OCI-LY7 (cell line): ENCODE data around the gene CMC1. TPM values are rescaled to one million over a fixed set of nuclear protein-coding genes. Genes with fewer than 3 reads are reported as not detected.
"Not testable (repeated sequence)": the region's sequence is repeated elsewhere in the genome, so short reads cannot be mapped to it uniquely, and the experiment has no call there.

Experiments
- BruUV-seq: library from RNA; stranded (reverse); fragments of 400-500 nt; replicated peaks from 2 replicates; lab custom pipeline; 2021; lab: Mats Ljungman, UMichigan
- CTCF ChIA-PET: fragments of 300-600 bp; sonication (Branson Sonifier 250); formaldehyde crosslinking; loops from one replicate; lab custom pipeline; 2022; ENCODE audit warnings: antibody characterized with exemption; ENCODE audit not compliant: unreplicated experiment; lab: Charles Lee
- POLR2A ChIA-PET: fragments of 300-600 bp; sonication (Branson Sonifier 250); formaldehyde crosslinking; loops from one replicate; lab custom pipeline; 2022; ENCODE audit warnings: antibody characterized with exemption; lab: Charles Lee
- DNase-seq: peaks from one replicate; pipeline ENCODE4 v3.0.0-alpha.2; 2015; ENCODE audit warnings: low spot score
- H2AFZ ChIP-seq: fragments of 200-600 bp; sonication (generic), shearing (Covaris generic); 2 replicates; pipeline ENCODE4 v1.6.1; 2014; ENCODE audit warnings: mild to moderate bottlenecking, antibody characterized with exemption, low read length, moderate library complexity
- H3K27ac ChIP-seq: fragments of 200-600 bp; sonication (generic); 2 replicates; pipeline ENCODE4 v1.5.1; 2014; ENCODE audit warnings: mixed run types, low read depth, mild to moderate bottlenecking, moderate library complexity, low read length, inconsistent platforms; ENCODE audit not compliant: poor library complexity, severe bottlenecking
- H3K36me3 ChIP-seq: fragments of 200-600 bp; sonication (generic); 2 replicates; pipeline ENCODE4 v1.6.1; 2014; ENCODE audit warnings: mild to moderate bottlenecking, antibody characterized with exemption, low read length, moderate library complexity, mixed read lengths; ENCODE audit not compliant: insufficient read depth
- H3K4me1 ChIP-seq: fragments of 200-600 bp; sonication (generic); 2 replicates; pipeline ENCODE4 v1.5.1; 2014; ENCODE audit warnings: mild to moderate bottlenecking, low read length; ENCODE audit not compliant: insufficient read depth, poor library complexity, severe bottlenecking
- H3K4me2 ChIP-seq: fragments of 200-600 bp; sonication (generic); 2 replicates; pipeline ENCODE4 v1.6.1; 2014; ENCODE audit warnings: mild to moderate bottlenecking, low read length
- H3K4me3 ChIP-seq: fragments of 200-600 bp; sonication (generic); 2 replicates; pipeline ENCODE4 v1.5.1; 2014; ENCODE audit warnings: mild to moderate bottlenecking, low read depth, low read length; ENCODE audit not compliant: poor library complexity, severe bottlenecking
- H3K79me2 ChIP-seq: fragments of 200-600 bp; sonication (generic); 2 replicates; pipeline ENCODE4 v1.6.1; 2016; ENCODE audit warnings: low read depth, mild to moderate bottlenecking, low read length, moderate library complexity, mixed read lengths; ENCODE audit not compliant: insufficient read depth
- H3K9me2 ChIP-seq: fragments of 200-600 bp; sonication (generic); 2 replicates; pipeline ENCODE4 v1.6.1; 2016; ENCODE audit warnings: mild to moderate bottlenecking, low read length, mixed read lengths; ENCODE audit not compliant: insufficient read depth
- H3K9me3 ChIP-seq: fragments of 200-600 bp; sonication (generic); 2 replicates; pipeline ENCODE4 v1.6.1; 2014; ENCODE audit warnings: mild to moderate bottlenecking, mixed run types, low read length, mixed read lengths
- H4K20me1 ChIP-seq: fragments of 200-600 bp; sonication (generic); 2 replicates; pipeline ENCODE4 v1.6.1; 2014; ENCODE audit warnings: mild to moderate bottlenecking, antibody characterized with exemption, low read length, moderate library complexity, mixed read lengths; ENCODE audit not compliant: insufficient read depth
- CTCF ChIP-seq: fragments of 200-600 bp; sonication (generic); conservative IDR thresholded peaks from 2 replicates; pipeline ENCODE4 v1.5.1; 2014; ENCODE audit warnings: mild to moderate bottlenecking, antibody characterized with exemption, low read length, moderate library complexity, mixed read lengths
- EZH2phosphoT487 ChIP-seq: fragments of 200-600 bp; sonication (generic); IDR thresholded peaks from 2 replicates; pipeline ENCODE4 v1.6.1; 2018; ENCODE audit warnings: low read depth, borderline replicate concordance, mild to moderate bottlenecking, mixed run types, antibody characterized with exemption, low read length, moderate library complexity, mixed read lengths
- intact Hi-C: fragments of 100-400 bp; cut with micrococcal nuclease; formaldehyde crosslinking; loops from one replicate; pipeline ENCODE4 v1.10.0; 2022; ENCODE audit not compliant: unreplicated experiment
- total RNA-seq, 2 experiments: library from RNA; depleted of rRNA in 1 of 2; stranded (reverse); fragments of >200 nt in 1 of 2; shearing (Covaris generic) in 1 of 2; gene quantifications; 2 replicates each; pipeline ENCODE4 v1.2.3, GENCODE V29; 2014 to 2022

The CMC1 gene
- total RNA-seq, 2 experiments from 2014 or later = 12.1 to 26.9 TPM

- POLR2A ChIA-PET = interaction anchor here (1.0 kb wide), 1 partner anchor 15 kb away, joined by 4 read pairs; no protein-coding TSS in a partner anchor
- H3K36me3 ChIP-seq = peaks cover 29% of the 10 kb centered on the region
These were observed 27.6 kb downstream of the CMC1 start for GRCh38 chr3:28268989-28269388.

GRCh38 chr3:28269884-28270283 is 28.5 kb downstream of the CMC1 start:
- H3K27ac ChIP-seq, H2AFZ ChIP-seq, CTCF ChIA-PET, H3K4me2 ChIP-seq, H3K79me2 ChIP-seq, H3K9me2 ChIP-seq, H4K20me1 ChIP-seq, BruUV-seq, H3K4me1 ChIP-seq, DNase-seq, H3K4me3 ChIP-seq, intact Hi-C loops: not testable (repeated sequence)
- POLR2A ChIA-PET = interaction anchor here (1.0 kb wide), 1 partner anchor 16 kb away, joined by 4 read pairs; no protein-coding TSS in a partner anchor
- Histone ChIP-seq H3K36me3 (peaks cover 24% of the 10 kb centered on the region), H3K9me3 (0 out of 2 replicates have a peak, but pooled peaks cover 12% of the 10 kb centered on the region)

More at GRCh38 chr3:28268989-28269388, 27.6 kb downstream of the CMC1 start:
- intact Hi-C loops = no loop called here
- Histone ChIP-seq H3K9me2 (no peaks in the 10 kb centered on the region), H3K79me2 (no peaks in the 10 kb centered on the region), H3K27ac (no peak overlapping the region), H4K20me1 (no peaks in the 10 kb centered on the region), H2AFZ (no peak overlapping the region), H3K4me2 (no peak overlapping the region), H3K4me3 (no peak overlapping the region), H3K9me3 (0 out of 2 replicates have a peak, but pooled peaks cover 12% of the 10 kb centered on the region), H3K4me1 (no peaks in the 10 kb centered on the region)
- BruUV-seq = no TSS peak
- DNase-seq = peak; percentile 18
- CTCF ChIA-PET = no interaction called here
- TF ChIP-seq CTCF (peak; percentile 79), EZH2phosphoT487 (no peak)

GRCh38 chr3:28273837-28274236 is 32.4 kb downstream of the CMC1 start:
- no TSS peak for BruUV-seq
- Histone ChIP-seq H3K36me3 (peaks cover 28% of the 10 kb centered on the region), H4K20me1 (no peaks in the 10 kb centered on the region), H3K79me2 (no peaks in the 10 kb centered on the region), H3K4me1 (no peaks in the 10 kb centered on the region), H3K4me2 (no peak overlapping the region), H3K9me3 (0 out of 2 replicates have a peak, but pooled peaks cover 12% of the 10 kb centered on the region), H2AFZ (no peak overlapping the region), H3K9me2 (no peaks in the 10 kb centered on the region), H3K27ac (no peak overlapping the region), H3K4me3 (no peak overlapping the region)
- intact Hi-C loops = no loop called here
- DNase-seq = no peak
- ChIA-PET POLR2A (interaction anchor here (0.6 to 1.2 kb wide), 3 partner anchors 13 to 20 kb away, joined by 3 to 8 read pairs (median 4); no protein-coding TSS in a partner anchor), CTCF (no interaction called here)
- no peak for TF ChIP-seq CTCF
- no peak for TF ChIP-seq EZH2phosphoT487
